22Rv1 (cell line): ENCODE results near the gene DSTYK.

Source experiments
- CTCF ChIP-seq: fragments of 450-650 bp; IDR thresholded peaks from 2 replicates; pipeline ENCODE4 v1.5.1; 2017; ENCODE audit warnings: mild to moderate bottlenecking
- ZFX ChIP-seq: fragments of 450-650 bp; IDR thresholded peaks from 2 replicates; pipeline ENCODE4 v1.6.1; 2017; ENCODE audit warnings: antibody characterized with exemption, borderline replicate concordance

GRCh38 chr1:205111354-205111753 lies 100.1 kb downstream of the DSTYK start:
- no peak for TF ChIP-seq CTCF
- no peak for TF ChIP-seq ZFX
